ENCODE results near the gene FBXO17. TPM values are rescaled to one million over a fixed set of nuclear protein-coding genes. Genes with fewer than 3 reads are reported as not detected.
A peak's percentile ranks its signal among the peaks of the same experiment; 100 is the strongest.

The FBXO17 gene
- total and polyA plus RNA-seq, 2 of the 13 experiments (the other 11 are each of a cell fraction or from before 2014, with no cell fraction given), result 22.1 to 58.7 TPM

- TF ChIP-seq MAX (IDR thresholded peaks at IDR 0.05) (peak; percentile 37), MIXL1 (CRISPR knock-in tag; IDR thresholded peaks at IDR 0.05) (0 out of 2 replicates have a peak, but pooled peaks have one; percentile 18), MLX (CRISPR knock-in tag; IDR thresholded peaks at IDR 0.05) (peak; percentile 53; the same call in 1 of the 2 replicates), KLF9 (CRISPR knock-in tag; IDR thresholded peaks at IDR 0.05; ENCODE audit: low read depth) (no peak), ZFP37 (CRISPR knock-in tag; IDR thresholded peaks at IDR 0.05; ENCODE audit: borderline replicate concordance) (no peak), ZKSCAN8 (CRISPR knock-in tag; IDR thresholded peaks at IDR 0.05; ENCODE audit: borderline replicate concordance) (0 out of 2 replicates have a peak, but pooled peaks have one; percentile 21), ZNF34 (CRISPR knock-in tag; IDR thresholded peaks at IDR 0.05; ENCODE audit: borderline replicate concordance) (no peak), SRF (IDR thresholded peaks at IDR 0.05; ENCODE audit: low read depth, low read length) (no peak), GABPA (IDR thresholded peaks at IDR 0.05; ENCODE audit: low read depth, low read length) (no peak), GABPA (CRISPR knock-in tag; IDR thresholded peaks at IDR 0.05; ENCODE audit: low read depth) (0 out of 2 replicates have a peak, but pooled peaks have one; percentile 5), USF2 (IDR thresholded peaks at IDR 0.05; ENCODE audit: low read depth, low read length) (no peak), USF2 (CRISPR knock-in tag; IDR thresholded peaks at IDR 0.05; ENCODE audit: borderline replicate concordance) (no peak), ZC3H4 (CRISPR knock-in tag; IDR thresholded peaks at IDR 0.05; ENCODE audit: borderline replicate concordance) (no peak), ZNF558 (CRISPR knock-in tag; IDR thresholded peaks at IDR 0.05; ENCODE audit: borderline replicate concordance) (no peak), SNAI1 (CRISPR knock-in tag; IDR thresholded peaks at IDR 0.05; ENCODE audit: borderline replicate concordance) (no peak), POGK (CRISPR knock-in tag; conservative IDR thresholded peaks at IDR 0.05) (no peak), MXI1 (IDR thresholded peaks at IDR 0.05; ENCODE audit: borderline replicate concordance, low read depth, low read length) (peak; percentile 72; the same call in 1 of the 3 replicates), ZNF597 (CRISPR knock-in tag; IDR thresholded peaks at IDR 0.05) (no peak), CBX1 (IDR thresholded peaks at IDR 0.05; ENCODE audit: low read depth) (no peak), SAP130 (CRISPR knock-in tag; IDR thresholded peaks at IDR 0.05; ENCODE audit: low read depth) (peak; percentile 32; the same call in 1 of the 2 replicates)
Measured at GRCh38 chr19:38977445-38978325, 2.1 kb upstream of the FBXO17 start (continued).
